ENCODE results near the gene FARS2. TPM values are rescaled to one million over a fixed set of nuclear protein-coding genes. Genes with fewer than 3 reads are reported as not detected.

Gene FARS2
- total and polyA plus RNA-seq, 9 of the 15 experiments (the other 6 are each of a cell fraction or from before 2014, with no cell fraction given): 16.5 to 62.2 (median 27.0) TPM

GRCh38 chr6:5512422-5512821 is 251.1 kb downstream of the FARS2 start (continued):
- TF ChIP-seq CHD7 (IDR thresholded peaks at IDR 0.05; ENCODE audit: low read depth, low read length) (no peak), ZNF134 (CRISPR knock-in tag; conservative IDR thresholded peaks at IDR 0.05) (no peak), EP400 (IDR thresholded peaks at IDR 0.05) (no peak), ZNF316 (IDR thresholded peaks at IDR 0.05) (peak; percentile 85), ZNF780A (CRISPR knock-in tag; IDR thresholded peaks at IDR 0.05) (no peak), HES1 (IDR thresholded peaks at IDR 0.05; ENCODE audit: low read depth) (no peak), MLX (CRISPR knock-in tag; conservative IDR thresholded peaks at IDR 0.05) (no peak), EGR1 (conservative IDR thresholded peaks at IDR 0.05) (no peak), ZNF274 (IDR thresholded peaks at IDR 0.05; ENCODE audit: borderline replicate concordance, low read depth, low read length) (no peak), ARID2 (IDR thresholded peaks at IDR 0.05) (no peak), MIER1 (IDR thresholded peaks at IDR 0.05; ENCODE audit: low read depth) (no peak), SRSF7 (optimal IDR thresholded peaks at IDR 0.05; ENCODE audit: low read depth, low read length) (no peak), PCBP2 (IDR thresholded peaks at IDR 0.05; ENCODE audit: low read depth, low read length, poor library complexity, severe bottlenecking) (no peak), RFX7 (CRISPR knock-in tag; IDR thresholded peaks at IDR 0.05) (no peak), MAFG (tag; conservative IDR thresholded peaks at IDR 0.05) (peak; percentile 74), KAT2B (IDR thresholded peaks at IDR 0.05; ENCODE audit: low read depth, low read length) (no peak)
